HCT116 (cell line): ENCODE measurements around the gene PTPN1. TPM values are rescaled to one million over a fixed set of nuclear protein-coding genes. Genes with fewer than 3 reads are reported as not detected.

Source experiments
- ATAC-seq: fragments of 200-7000 bp; cut with Tn5 transposase; 2 replicates; pipeline ENCODE4 v1.9.1; 2020; ENCODE audit warnings: mild to moderate bottlenecking, moderate library complexity
- BruUV-seq: library from RNA; stranded (reverse); fragments of 400-500 nt; replicated peaks from 2 replicates; lab custom pipeline; 2021; lab: Mats Ljungman, UMichigan
- CTCF ChIA-PET: fragments of 300-600 bp; sonication (Branson Sonifier 250); formaldehyde crosslinking; loops from one replicate; lab custom pipeline; 2021; ENCODE audit warnings: antibody characterized with exemption; lab: Charles Lee
- POLR2A ChIA-PET: fragments of 300-600, 350-600 bp; sonication (Branson Sonifier 250); formaldehyde crosslinking; loops from one replicate; lab custom pipeline; 2021; ENCODE audit warnings: antibody characterized with exemption; lab: Charles Lee
- RAD21 ChIA-PET, 2 experiments: fragments of 300-600 bp; sonication (Branson Sonifier 250); formaldehyde crosslinking; loops; one replicate each; lab custom pipeline; 2023; ENCODE audit warnings: low total read pairs in 2 of 2; ENCODE audit not compliant: uncharacterized antibody in 2 of 2, unreplicated experiment in 2 of 2, low non-redundant PET in 1 of 2; lab: Charles Lee
- DNase-seq: peaks from one replicate; pipeline ENCODE4 v3.0.0-alpha.2; 2010; ENCODE audit warnings: low read depth, low spot score
- H2AFZ ChIP-seq: fragments of 200-600 bp; shearing (Covaris generic), sonication (generic); 2 replicates; pipeline ENCODE4 v1.6.1; 2017; ENCODE audit warnings: low read depth, mixed run types, mixed read lengths, antibody characterized with exemption, low read length; ENCODE audit not compliant: poor library complexity, severe bottlenecking
- H3K27ac ChIP-seq: 2 replicates; pipeline ENCODE4 v1.5.1; 2012; ENCODE audit warnings: low read depth, low read length
- H3K27me3 ChIP-seq: fragments of 200-600 bp; sonication (generic); 2 replicates; pipeline ENCODE4 v1.6.1; 2016; ENCODE audit warnings: mixed run types, low read length, mixed read lengths; ENCODE audit not compliant: insufficient read depth
- H3K36me3 ChIP-seq, 2 experiments: fragments of 200-500 bp in 1 of 2; fragments of 200-600 bp in 1 of 2; sonication (Bioruptor generic) in 1 of 2; sonication (generic) in 1 of 2; 2 replicates each; pipeline versions ENCODE4 v1.5.1 to v1.6.1; 2014 to 2016; ENCODE audit warnings: low read length in 2 of 2, inconsistent platforms in 1 of 2, mixed read lengths in 1 of 2, mixed run types in 1 of 2; ENCODE audit not compliant: insufficient read depth in 2 of 2, control insufficient read depth in 1 of 2
- H3K4me1 ChIP-seq, 2 experiments: fragments of 200-600 bp in 1 of 2; sonication (generic) in 1 of 2; 2 replicates each; pipeline versions ENCODE4 v1.5.1 to v1.6.1; 2012 to 2017; ENCODE audit warnings: low read length in 2 of 2, inconsistent platforms in 1 of 2, mild to moderate bottlenecking in 1 of 2, mixed read lengths in 1 of 2, mixed run types in 1 of 2, moderate library complexity in 1 of 2; ENCODE audit not compliant: insufficient read depth in 2 of 2, control insufficient read depth in 1 of 2
- H3K4me2 ChIP-seq: fragments of 200-600 bp; sonication (generic); 2 replicates; pipeline ENCODE4 v1.6.1; 2017; ENCODE audit warnings: mixed run types, low read length, mixed read lengths
- H3K4me3 ChIP-seq, 2 experiments: fragments of 200-600 bp in 1 of 2; sonication (generic) in 1 of 2; replicated peaks in 1 of 2; 2 replicates each; pipeline ENCODE4 v1.5.1; 2011 to 2016; ENCODE audit warnings: low read length in 2 of 2, control low read depth in 1 of 2, low read depth in 1 of 2, mild to moderate bottlenecking in 1 of 2, mixed read lengths in 1 of 2, mixed run types in 1 of 2
- H3K79me2 ChIP-seq: fragments of 200-600 bp; sonication (generic); 2 replicates; pipeline ENCODE4 v1.6.1; 2017; ENCODE audit warnings: mild to moderate bottlenecking, mixed run types, low read length, moderate library complexity, mixed read lengths; ENCODE audit not compliant: insufficient read depth
- H3K9ac ChIP-seq: fragments of 200-600 bp; sonication (generic); 2 replicates; pipeline ENCODE4 v1.6.1; 2016; ENCODE audit warnings: low read length, mixed read lengths
- H3K9me2 ChIP-seq: fragments of 200-600 bp; sonication (generic), shearing (Covaris generic); 2 replicates; pipeline ENCODE4 v1.6.1; 2017; ENCODE audit warnings: mixed run types, mild to moderate bottlenecking, moderate library complexity; ENCODE audit not compliant: insufficient read depth
- H3K9me3 ChIP-seq, 2 experiments: fragments of 200-500 bp in 1 of 2; fragments of 200-600 bp in 1 of 2; sonication (Bioruptor generic) in 1 of 2; sonication (generic) in 1 of 2; 2 replicates each; pipeline ENCODE4 v1.6.1; 2014 to 2017; ENCODE audit warnings: low read length in 2 of 2, mixed read lengths in 2 of 2, inconsistent platforms in 1 of 2, low read depth in 1 of 2, mild to moderate bottlenecking in 1 of 2, mixed run types in 1 of 2, moderate library complexity in 1 of 2; ENCODE audit not compliant: control insufficient read depth in 1 of 2, insufficient read depth in 1 of 2
- H4K20me1 ChIP-seq: fragments of 200-600 bp; sonication (generic), shearing (Covaris generic); 2 replicates; pipeline ENCODE4 v1.6.1; 2017; ENCODE audit warnings: mixed run types, mild to moderate bottlenecking, moderate library complexity; ENCODE audit not compliant: insufficient read depth
- ATF3 ChIP-seq: IDR thresholded peaks from 2 replicates; pipeline ENCODE4 v1.6.1; 2012
- CBX3 ChIP-seq: IDR thresholded peaks from 2 replicates; pipeline ENCODE4 v1.6.1; 2012; ENCODE audit warnings: low read depth
- EGR1 ChIP-seq: IDR thresholded peaks from 2 replicates; pipeline ENCODE4 v1.6.1; 2012; ENCODE audit warnings: low read depth
- EZH2phosphoT487 ChIP-seq: fragments of 200-600 bp; IDR thresholded peaks from 2 replicates; pipeline ENCODE4 v1.6.1; 2018; ENCODE audit warnings: antibody characterized with exemption, borderline replicate concordance
- RAD21 ChIP-seq: IDR thresholded peaks from 2 replicates; pipeline ENCODE4 v1.6.1; 2012; ENCODE audit warnings: low read depth, mild to moderate bottlenecking
- SRF ChIP-seq: IDR thresholded peaks from 2 replicates; pipeline ENCODE4 v1.6.1; 2012; ENCODE audit warnings: low read depth
- YY1 ChIP-seq: IDR thresholded peaks from 2 replicates; pipeline ENCODE4 v1.6.1; 2011; ENCODE audit warnings: low read length, low read depth, moderate library complexity, mild to moderate bottlenecking; ENCODE audit not compliant: insufficient replicate concordance; ENCODE audit errors: extremely low read depth
- ZBTB33 ChIP-seq: IDR thresholded peaks from 2 replicates; pipeline ENCODE4 v1.6.1; 2011; ENCODE audit warnings: mild to moderate bottlenecking, low read length, moderate library complexity; ENCODE audit not compliant: insufficient replicate concordance; ENCODE audit errors: extremely low read depth
- intact Hi-C: fragments of 100-400 bp; cut with micrococcal nuclease; formaldehyde crosslinking; loops from 2 replicates; pipeline ENCODE4 v1.10.0; 2022
- total RNA-seq: library from RNA; stranded (reverse); gene quantifications from one replicate; pipeline ENCODE4 v1.2.1, GENCODE V29; 2021; ENCODE audit not compliant: unreplicated experiment

Gene PTPN1
- total RNA-seq, 1 experiment from 2014 or later = 47.5 TPM

DNA sequence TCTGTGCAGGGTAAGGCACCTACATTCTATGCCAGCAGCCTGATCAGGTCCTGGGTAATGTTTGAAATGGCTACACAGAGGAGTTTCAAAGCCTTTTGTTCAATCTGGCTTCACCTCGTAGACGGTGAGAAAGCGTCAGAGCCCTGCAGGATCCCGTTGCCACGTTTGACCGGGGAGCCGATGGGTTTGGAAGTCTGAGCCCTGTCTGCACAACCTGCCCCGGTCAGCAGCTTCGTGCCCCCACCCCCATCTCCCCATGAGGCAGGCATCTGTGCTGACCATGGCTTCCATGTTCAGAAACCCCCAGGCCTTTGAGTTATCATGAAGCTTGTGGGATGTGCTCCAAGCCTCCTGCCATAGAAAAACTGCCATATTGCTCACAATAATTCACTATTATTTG lies 63.9 kb downstream of the PTPN1 start:
- Histone ChIP-seq H3K36me3 (peaks cover 14 to 39% of the 10 kb centered on the region in 2 experiments), H3K27me3 (no peaks in the 10 kb centered on the region), H3K27ac (no peak overlapping the region), H3K79me2 (peaks cover 37% of the 10 kb centered on the region), H4K20me1 (no peaks in the 10 kb centered on the region), H3K9me2 (no peaks in the 10 kb centered on the region), H2AFZ (no peak overlapping the region), H3K4me3 (no peak overlapping the region), H3K9ac (no peak overlapping the region), H3K4me1 (peaks cover 19 to 37% of the 10 kb centered on the region in 2 experiments), H3K4me2 (no peak overlapping the region), H3K9me3 (no peaks in the 10 kb centered on the region)
- CTCF ChIA-PET = interaction anchor here (1.1 to 2.5 kb wide), 2 partner anchors 91 to 110 kb away, joined by 3 to 8 read pairs; no protein-coding TSS in a partner anchor
- no TSS peak for BruUV-seq
- TF ChIP-seq ZBTB33 = no peak
- no peak for TF ChIP-seq CBX3
- TF ChIP-seq EZH2phosphoT487 = no peak
- TF ChIP-seq RAD21 = no peak
- TF ChIP-seq SRF = no peak
- TF ChIP-seq ATF3 = no peak
- TF ChIP-seq EGR1 = no peak
- no peak for TF ChIP-seq YY1
- POLR2A ChIA-PET = no interaction called here
- intact Hi-C loops = loop anchor here (10.0 kb wide), 1 partner anchor 599 kb away; no protein-coding TSS in a partner anchor
- DNase-seq (no peak), ATAC-seq (no peak)
- RAD21 ChIA-PET = no interaction called here
